ENCODE data around the gene TPGS1. TPM values are rescaled to one million over a fixed set of nuclear protein-coding genes. Genes with fewer than 3 reads are reported as not detected.

TPGS1 gene
- total and polyA plus RNA-seq, 4 donors, result 12.2 to 32.7 (median 25.5) TPM

DNA sequence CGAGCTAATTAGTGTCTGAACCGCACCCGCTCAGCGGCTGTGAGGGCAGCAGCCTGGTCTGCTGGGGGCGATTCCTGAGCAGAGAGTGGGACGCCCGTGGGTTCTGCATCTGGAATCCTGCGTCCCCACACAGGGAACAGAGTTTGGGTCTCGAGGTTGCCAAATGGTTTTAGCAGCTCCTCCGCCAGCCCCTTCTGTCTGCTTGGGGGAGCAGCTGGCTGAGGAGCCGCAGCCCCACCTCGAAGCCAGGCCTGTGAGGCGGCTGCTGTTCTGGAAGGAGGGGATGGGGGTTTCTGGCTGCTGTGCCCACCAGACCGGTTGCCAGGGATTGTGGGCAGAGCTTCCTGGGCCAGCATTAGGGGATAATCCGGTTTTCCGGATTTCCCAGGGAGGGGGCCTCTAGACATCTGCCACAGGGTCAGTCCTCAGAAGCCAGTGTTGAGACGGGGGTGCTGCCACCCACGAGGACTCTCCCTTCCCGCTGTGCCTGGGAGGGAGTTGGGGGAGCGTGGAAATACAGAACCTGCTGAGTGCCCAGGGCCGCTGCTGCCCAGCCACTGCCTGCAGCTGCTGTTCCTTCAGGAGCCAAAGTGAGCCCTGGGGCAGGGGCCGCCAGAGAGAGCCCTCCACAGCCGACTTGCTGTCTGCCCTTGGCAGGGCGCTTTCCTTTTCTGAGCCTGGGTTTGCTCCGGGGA, 26.2 kb downstream of the TPGS1 start:
- no peak for DNase-seq
- H3K27me3 ChIP-seq (ENCODE audit: control insufficient read depth in 3 of 3, insufficient read depth in 3 of 3, low read length in 2 of 3), result no peaks in the 10 kb centered on the region

DNA sequence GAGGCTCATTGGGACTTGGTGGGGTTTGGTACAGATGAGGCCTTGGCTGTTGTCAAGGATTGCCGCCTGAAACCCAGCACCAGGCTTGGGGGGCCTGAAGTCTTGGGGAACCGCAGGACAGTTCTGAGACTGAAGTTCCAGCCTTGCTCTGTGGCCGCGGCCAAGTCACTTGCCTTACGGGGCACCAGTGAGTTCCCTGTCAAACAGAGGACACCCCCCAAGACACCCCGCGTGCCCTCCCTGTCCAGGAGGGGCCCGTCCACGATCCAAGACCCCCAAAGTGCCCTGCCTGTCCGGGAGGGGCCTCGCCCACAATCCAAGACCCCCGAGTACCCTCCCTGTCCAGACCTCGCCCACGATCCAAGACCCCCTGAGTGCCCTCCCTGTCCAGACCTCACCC, 26.8 kb downstream of the TPGS1 start:
- peaks cover 0 to 20% (median 8%) of the 10 kb centered on the region in 5 donors for H3K4me1 ChIP-seq (ENCODE audit: control insufficient read depth in 5 of 5, insufficient read depth in 5 of 5, low read length in 5 of 5)

More for the DNA sequence above, 26.2 kb downstream of the TPGS1 start:
- Histone ChIP-seq H3K27ac (ENCODE audit: low read depth in 1 of 2, low read length in 1 of 2) (peak overlapping the region; percentile 87 to 91), H3K9me3 (ENCODE audit: control insufficient read depth in 4 of 4, insufficient read depth in 3 of 4, low read length in 3 of 4) (peaks cover 0 to 2% (median 0%) of the 10 kb centered on the region in 4 donors), H3K9ac (ENCODE audit: insufficient read depth in 1 of 2, low read length in 2 of 2) (peak overlapping the region; percentile 14 to 53), H3K4me3 (peak overlapping the region; percentile 90), H3K36me3 (ENCODE audit: control insufficient read depth in 4 of 4, insufficient read depth in 4 of 4, low read length in 4 of 4) (peaks cover 5 to 20% (median 9%) of the 10 kb centered on the region in 4 donors), H3K4me1 (ENCODE audit: control insufficient read depth in 5 of 5, insufficient read depth in 5 of 5, low read length in 5 of 5) (peaks cover 0 to 20% (median 8%) of the 10 kb centered on the region in 5 donors)
- ATAC-seq (ENCODE audit: insufficient read depth, low FRiP score), result no peak
- WGBS, 2 donors, result 36 to 54% methylated on average over 25 of the region's 25 CpGs
- no peak for TF ChIP-seq CTCF (IDR thresholded peaks at IDR 0.05; ENCODE audit: control extremely low read depth, extremely low read depth)

DNA sequence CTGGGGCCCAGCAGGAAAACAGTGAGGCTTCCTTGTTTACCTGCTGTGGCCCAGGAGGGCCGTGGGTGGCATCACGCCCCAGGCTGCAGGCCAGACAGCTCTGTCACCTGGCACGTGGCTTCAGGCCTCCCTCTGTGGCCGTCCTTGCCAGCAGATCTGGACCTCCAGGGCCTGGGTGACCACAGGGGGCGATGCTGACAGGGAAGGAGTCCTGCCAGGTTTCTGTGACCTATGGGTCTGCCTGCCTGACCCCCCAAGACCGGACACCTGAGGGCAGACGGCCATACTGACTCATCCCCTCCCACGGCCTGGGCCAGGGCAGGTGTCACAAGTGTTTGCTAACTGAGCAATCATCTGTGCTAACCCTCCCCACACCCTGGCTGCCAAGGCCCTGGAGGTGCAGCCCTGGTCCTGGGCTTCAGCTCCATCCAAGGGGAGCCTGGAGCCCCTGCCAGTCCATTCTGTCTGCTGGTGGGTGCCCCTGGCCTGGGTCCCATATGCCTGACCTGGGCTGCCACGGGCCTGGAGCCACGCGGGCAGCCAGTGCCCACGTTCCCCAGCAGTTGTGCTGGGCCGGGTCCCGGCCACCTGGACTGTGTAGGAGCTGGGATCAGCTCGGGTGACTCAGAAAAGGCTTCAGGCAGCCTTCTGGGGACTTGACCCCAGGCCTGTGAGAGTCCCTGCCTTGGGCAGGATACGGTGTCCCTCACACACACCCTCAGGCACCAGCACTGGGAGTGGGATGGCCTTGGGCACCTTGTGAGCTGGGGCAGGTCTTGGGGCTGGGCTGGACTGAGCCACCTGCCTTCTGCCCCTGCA, 27.9 kb downstream of the TPGS1 start:
- Histone ChIP-seq H3K27ac (ENCODE audit: low read depth in 1 of 2, low read length in 1 of 2) (peak overlapping the region in 1 of 2 donors; percentile 0), H3K9me3 (ENCODE audit: control insufficient read depth in 4 of 4, insufficient read depth in 3 of 4, low read length in 3 of 4) (peaks cover 0 to under 1% (median 0%) of the 10 kb centered on the region in 4 donors), H3K27me3 (ENCODE audit: control insufficient read depth in 3 of 3, insufficient read depth in 3 of 3, low read length in 2 of 3) (no peaks in the 10 kb centered on the region), H3K4me3 (no peak overlapping the region), H3K4me1 (ENCODE audit: control insufficient read depth in 5 of 5, insufficient read depth in 5 of 5, low read length in 5 of 5) (peaks cover 0 to 20% (median 8%) of the 10 kb centered on the region in 5 donors), H3K36me3 (ENCODE audit: control insufficient read depth in 4 of 4, insufficient read depth in 4 of 4, low read length in 4 of 4) (peaks cover 8 to 33% (median 12%) of the 10 kb centered on the region in 4 donors), H3K9ac (ENCODE audit: insufficient read depth in 1 of 2, low read length in 2 of 2) (no peak overlapping the region)
- no peak for TF ChIP-seq CTCF (IDR thresholded peaks at IDR 0.05; ENCODE audit: control extremely low read depth, extremely low read depth)
- ATAC-seq (ENCODE audit: insufficient read depth, low FRiP score) (no peak), DNase-seq (no peak)
- 73 to 79% methylated on average over 16 of the region's 16 CpGs for WGBS, 2 donors

More for the DNA sequence above, 26.8 kb downstream of the TPGS1 start:
- Histone ChIP-seq H3K9me3 (ENCODE audit: control insufficient read depth in 4 of 4, insufficient read depth in 3 of 4, low read length in 3 of 4) (peaks cover 0 to 2% (median 0%) of the 10 kb centered on the region in 4 donors), H3K27ac (ENCODE audit: low read depth in 1 of 2, low read length in 1 of 2) (peak overlapping the region in 1 of 2 donors; percentile 91), H3K4me3 (no peak overlapping the region), H3K27me3 (ENCODE audit: control insufficient read depth in 3 of 3, insufficient read depth in 3 of 3, low read length in 2 of 3) (no peaks in the 10 kb centered on the region), H3K36me3 (ENCODE audit: control insufficient read depth in 4 of 4, insufficient read depth in 4 of 4, low read length in 4 of 4) (peaks cover 8 to 26% (median 12%) of the 10 kb centered on the region in 4 donors), H3K9ac (ENCODE audit: insufficient read depth in 1 of 2, low read length in 2 of 2) (no peak overlapping the region)
- WGBS, 2 donors, result 84 to 86% methylated on average over 14 of the region's 14 CpGs
- no peak for TF ChIP-seq CTCF (IDR thresholded peaks at IDR 0.05; ENCODE audit: control extremely low read depth, extremely low read depth)
- ATAC-seq (ENCODE audit: insufficient read depth, low FRiP score) (no peak), DNase-seq (no peak)
